PFSK-1 (cell line): ENCODE data around the gene TLE3.

Experiments
- POLR2AphosphoS5 ChIP-seq: IDR thresholded peaks from 2 replicates; pipeline ENCODE4 v1.6.1; 2012; ENCODE audit warnings: low read depth, mild to moderate bottlenecking, control low read depth, low read length, moderate library complexity
- REST ChIP-seq, 2 experiments: IDR thresholded peaks; 2 replicates each; pipeline versions ENCODE4 v1.6.1 to v1.8.0; 2011 to 2012; ENCODE audit warnings: low read depth in 2 of 2, low read length in 2 of 2, control low read depth in 1 of 2, inconsistent platforms in 1 of 2, mild to moderate bottlenecking in 1 of 2, moderate library complexity in 1 of 2; ENCODE audit not compliant: insufficient read depth in 1 of 2

DNA sequence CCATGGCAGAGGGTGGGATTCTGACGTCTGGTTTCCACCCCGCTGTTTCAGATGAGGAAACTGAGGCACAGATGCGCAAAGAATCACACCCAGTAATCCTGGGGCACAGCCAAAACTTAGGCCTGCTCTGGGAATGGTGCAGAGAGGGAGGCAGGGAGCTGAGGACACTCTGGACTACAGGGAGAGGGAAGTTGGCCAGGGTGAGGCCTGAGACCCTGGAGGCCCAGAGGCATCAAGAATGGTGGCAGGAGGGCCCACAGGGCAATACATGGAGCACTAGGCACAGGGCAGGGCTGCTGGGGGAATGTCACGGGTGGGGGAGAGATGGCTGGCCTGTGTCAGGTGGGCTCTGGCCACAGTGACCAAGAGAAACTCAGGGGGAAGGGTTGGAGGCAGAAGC is 63.6 kb downstream of the TLE3 start:
- no peak for TF ChIP-seq POLR2AphosphoS5
- no peak for TF ChIP-seq REST (IDR thresholded peaks at IDR 0.05; ENCODE audit: insufficient read depth in 1 of 2, low read depth in 2 of 2, low read length in 2 of 2)
